H4 (cell line): ENCODE measurements around the gene NNMT. TPM values are rescaled to one million over a fixed set of nuclear protein-coding genes. Genes with fewer than 3 reads are reported as not detected.

Experiments
- DNase-seq: peaks from one replicate; pipeline ENCODE4 v3.0.0-alpha.2; 2015; ENCODE audit warnings: low spot score
- total RNA-seq: library from RNA; depleted of rRNA; stranded (reverse); fragments of >200 nt; shearing (Covaris generic); gene quantifications from 2 replicates; pipeline ENCODE4 v1.2.3, GENCODE V29; 2014

Gene NNMT
- total RNA-seq, 1 experiment from 2014 or later, result 895 TPM

DNA sequence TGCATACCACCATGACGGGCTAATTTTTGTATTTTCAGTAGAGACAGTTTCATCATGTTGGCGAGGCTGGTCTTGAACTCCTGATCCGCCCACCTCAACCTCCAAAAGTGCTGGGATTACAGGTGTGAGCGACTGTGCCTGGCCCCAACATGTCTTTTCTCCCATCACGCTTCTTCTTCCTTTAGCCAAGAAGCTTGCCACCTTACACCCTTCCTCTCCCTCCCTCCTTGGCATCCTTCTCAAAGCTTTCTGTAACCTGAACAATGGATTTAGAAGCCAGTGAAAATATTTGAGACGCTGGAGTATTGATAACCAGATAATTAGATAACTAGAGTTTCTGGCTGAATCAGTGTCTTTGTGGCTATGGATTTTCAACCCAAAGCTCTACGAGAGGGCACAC, 11.3 kb upstream of the NNMT start:
- no peak for DNase-seq

DNA sequence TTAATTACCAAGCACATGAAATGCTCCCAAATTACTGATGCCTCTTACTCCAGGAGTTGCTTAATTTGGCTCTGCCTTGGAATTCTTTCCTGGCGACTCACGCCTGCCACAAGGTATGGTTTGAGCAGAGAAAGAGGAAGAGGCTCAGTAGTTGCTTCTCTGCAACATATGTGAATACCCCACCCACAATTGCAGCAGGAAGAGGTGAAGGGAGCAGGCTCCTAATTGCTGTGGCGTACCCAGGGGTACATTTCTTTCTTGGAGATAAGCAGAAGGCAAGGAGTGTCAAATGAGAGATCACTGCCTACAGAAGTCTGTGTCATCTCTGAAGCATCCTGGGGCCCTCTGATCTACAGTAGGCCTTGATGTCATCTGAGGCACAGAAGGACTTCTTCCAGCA, 10.6 kb upstream of the NNMT start:
- no peak for DNase-seq

DNA sequence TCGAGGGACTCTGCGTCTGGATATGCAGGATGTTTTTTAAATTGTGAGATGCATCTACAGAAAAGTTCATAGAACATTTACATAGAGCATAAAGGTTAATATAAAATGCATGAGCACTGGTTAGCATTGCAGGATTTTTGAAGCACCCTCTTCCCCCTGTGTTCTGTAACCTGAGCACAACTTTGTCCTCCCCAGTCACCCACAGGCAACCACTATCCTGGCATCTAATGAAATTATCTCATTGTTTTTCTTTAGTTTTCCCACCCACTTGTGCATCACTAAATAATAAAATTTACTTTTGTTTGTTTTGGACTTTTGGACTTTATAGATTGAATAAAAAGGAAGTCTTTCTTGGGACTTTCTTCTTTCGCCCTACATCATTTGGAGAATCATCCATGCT, 10.0 kb upstream of the NNMT start:
- no peak for DNase-seq

DNA sequence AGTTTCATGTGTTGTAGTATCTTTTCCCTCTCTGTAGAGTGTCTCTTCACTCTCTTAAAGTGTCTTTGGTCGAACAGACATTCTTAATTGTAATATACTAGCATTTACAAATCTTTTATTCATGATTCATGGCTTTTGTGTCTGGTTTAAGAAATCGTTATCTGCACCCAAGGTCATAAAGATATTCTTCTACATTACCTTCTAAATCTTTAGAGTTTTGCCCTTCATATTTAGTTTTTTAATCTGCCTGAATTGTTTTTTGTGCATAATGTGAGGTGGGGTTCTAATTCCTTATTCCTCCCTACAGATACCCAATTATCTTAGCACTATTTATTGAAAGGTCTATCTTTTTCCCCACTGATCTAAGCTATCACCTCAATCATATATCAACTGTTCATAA, 9.0 kb upstream of the NNMT start:
- DNase-seq, result no peak

DNA sequence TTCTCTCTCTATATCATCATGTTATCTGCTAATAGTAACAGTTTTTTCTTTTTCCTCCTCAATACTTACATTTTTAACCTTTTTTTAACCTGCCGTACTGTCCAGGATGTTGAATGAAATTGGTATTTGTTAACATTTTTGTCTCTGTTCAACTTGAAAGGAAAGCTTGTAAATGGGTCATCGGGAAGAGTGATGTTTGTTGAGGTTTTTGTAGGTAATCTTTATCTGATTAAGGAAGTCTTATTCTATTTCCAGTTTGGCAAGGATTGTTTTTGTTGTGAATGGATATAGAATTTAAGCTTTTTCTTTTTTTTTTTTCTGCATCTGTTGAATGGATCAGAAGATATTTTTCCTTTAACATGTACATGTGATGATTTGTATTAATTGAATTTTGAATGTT, 8.1 kb upstream of the NNMT start:
- no peak for DNase-seq

DNA sequence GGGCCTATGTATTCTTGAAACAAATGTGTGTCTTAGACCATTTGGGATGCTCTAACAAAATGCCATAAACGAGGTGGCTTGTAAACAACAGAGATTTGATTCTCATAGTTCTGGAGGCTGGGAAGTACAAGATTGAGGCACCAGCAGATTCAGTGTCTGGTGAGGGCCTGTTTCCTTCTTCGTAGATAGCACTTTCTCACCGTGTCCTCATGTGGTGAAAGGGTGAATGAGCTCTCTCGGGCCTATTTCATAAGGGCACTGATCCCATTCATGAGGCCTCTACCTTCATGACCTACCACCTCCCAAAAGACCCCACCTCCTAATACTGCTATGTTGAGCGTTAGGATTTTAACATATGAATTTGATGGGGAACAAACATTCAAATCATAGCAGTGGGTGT, 6.4 kb upstream of the NNMT start:
- DNase-seq, result no peak

DNA sequence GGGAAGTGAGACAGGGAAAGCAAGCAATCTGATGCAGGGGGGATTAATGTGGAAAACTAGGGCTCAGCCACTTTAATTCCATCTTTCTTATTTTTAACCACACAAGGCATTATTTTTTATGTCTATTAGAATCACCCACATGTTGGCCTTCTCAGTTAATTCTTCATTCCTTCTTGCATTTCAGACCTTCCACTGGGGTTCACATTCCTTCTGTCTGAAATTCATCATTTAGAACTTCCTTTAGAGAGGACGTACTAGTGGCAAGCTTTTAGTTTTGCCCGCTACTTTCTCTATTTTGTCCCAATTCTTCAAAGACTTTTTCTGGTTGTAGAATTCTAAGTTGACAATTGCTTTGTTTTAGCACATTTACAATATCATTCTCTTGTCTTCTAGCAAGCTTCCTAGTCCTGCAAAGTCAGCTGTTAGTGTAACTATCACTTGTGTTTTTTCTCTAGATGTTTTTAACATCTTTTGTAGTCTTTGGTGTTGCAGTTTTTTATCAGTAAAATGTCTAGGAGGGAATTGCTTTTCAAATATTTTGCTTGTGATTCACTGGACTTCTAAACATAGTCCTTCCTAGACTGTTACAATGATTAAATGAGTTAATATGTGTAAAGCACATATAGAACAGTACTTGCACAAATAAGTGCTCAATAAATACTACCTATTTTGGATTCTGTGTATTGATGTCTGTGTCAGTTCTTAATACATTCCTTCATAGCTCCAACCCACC, 5.5 kb upstream of the NNMT start:
- no peak for DNase-seq

DNA sequence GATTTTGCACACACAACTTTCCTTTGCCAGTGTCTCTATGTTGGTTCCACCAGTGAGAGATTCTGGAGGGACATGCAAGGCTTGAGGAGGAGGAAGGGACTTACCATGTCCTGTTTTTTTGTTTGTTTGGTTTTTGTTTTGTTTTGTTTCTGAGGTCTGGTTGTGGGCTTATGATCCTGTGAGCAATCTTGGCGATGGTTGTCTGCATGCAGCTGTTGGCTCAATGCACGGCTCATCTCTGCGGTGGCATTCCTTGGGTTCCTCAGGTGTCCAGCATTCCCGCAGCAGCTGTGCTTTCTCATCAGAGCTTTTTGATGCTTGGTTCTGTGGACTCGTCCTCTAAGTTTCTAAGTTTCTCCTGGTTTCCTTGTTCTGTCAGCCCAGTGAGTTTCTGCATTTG, 4.8 kb upstream of the NNMT start:
- peak; percentile 75 for DNase-seq

DNA sequence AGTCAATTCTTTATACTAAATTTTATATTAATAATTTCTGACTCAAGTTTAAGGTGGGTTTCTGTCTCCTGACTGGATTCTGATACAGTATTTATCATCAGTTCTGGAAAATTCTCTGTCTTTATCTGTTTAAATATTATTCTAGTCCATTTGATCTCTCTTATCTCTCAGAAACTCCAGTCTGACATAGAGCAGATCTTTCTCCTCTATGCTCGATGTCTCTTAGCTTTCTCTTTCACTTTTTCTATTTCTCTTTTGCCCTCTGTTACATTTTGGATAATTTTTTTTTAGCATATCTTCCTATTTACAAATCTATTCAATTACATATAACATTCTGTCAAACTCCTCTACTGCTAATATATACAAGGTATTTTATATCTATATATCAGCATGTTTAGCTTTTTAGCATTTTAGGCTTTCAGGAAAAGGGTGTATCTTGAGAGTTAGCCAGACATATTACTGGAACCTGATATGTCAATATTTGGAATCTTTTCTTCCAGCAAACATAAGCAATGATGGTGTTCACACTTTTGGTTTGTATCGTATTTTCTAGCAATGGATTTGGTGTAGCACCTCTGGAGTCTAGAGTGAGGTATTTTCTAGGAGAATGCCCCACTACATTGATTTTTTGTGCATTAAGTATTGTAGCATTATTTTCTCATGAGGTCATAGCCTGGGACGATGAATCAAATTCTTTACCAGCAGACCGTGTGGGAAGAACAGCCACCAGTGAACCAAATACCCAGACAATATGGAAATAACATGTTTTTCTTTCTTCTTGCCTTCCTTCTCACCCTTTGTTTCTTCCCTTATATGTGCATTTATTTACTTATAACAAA, 4.1 kb upstream of the NNMT start:
- peak; percentile 60 for DNase-seq

DNA sequence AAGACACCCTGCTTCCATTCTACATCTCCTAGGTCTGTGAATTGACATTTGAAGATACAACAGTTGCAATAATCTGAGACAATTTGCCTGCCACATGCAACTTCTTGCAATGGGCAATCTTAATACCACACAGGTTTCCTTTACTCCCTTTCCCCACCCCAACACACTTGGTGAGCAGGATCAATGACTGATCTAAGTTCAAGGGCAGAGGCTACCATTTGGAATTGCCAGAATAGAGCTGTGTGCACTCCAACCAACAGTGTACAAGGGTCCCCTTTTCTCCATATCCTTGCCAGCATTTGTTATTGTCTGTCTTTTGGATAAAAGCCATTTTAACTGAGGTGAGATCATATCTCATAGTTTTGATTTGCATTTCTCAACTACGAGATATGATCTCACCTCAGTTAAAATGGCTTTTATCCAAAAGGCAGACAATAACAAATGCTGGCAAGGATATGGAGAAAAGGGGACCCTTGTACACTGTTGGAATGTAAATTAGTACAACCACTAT, 2.9 kb upstream of the NNMT start:
- peak; percentile 40 for DNase-seq

DNA sequence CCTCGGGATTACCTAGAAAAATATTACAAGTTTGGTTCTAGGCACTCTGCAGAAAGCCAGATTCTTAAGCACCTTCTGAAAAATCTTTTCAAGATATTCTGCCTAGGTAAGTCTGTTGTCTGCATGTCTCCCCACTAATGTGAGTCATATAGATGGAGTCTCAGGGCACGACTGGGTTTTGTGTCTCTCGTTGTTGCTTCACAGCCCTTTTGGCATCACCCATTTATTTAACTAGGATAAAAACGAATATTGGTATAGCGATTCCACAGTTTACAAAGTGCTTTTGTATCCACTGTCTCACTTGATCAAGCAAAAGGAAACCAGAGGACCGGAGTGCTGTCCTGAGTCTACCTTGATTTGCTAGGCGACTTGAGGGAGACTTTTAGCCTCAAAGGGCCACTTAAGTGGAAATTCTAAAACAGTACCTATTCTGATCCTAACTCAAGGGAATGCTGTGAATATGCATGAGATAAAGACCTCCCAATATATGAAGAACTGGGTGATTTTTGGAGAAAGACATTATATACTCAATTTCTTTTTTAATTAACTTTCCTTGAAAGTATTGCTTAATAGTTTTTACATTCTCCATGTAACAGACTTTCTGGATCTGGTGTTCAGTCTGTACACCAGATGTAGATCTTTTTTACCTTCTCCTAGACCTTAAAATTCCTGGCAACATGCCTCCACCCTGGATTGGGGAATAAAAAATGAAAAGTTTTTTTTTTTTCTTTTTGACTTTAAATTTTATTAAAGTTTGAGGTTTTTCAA, 590 bp downstream of the NNMT start:
- DNase-seq, result no peak

DNA sequence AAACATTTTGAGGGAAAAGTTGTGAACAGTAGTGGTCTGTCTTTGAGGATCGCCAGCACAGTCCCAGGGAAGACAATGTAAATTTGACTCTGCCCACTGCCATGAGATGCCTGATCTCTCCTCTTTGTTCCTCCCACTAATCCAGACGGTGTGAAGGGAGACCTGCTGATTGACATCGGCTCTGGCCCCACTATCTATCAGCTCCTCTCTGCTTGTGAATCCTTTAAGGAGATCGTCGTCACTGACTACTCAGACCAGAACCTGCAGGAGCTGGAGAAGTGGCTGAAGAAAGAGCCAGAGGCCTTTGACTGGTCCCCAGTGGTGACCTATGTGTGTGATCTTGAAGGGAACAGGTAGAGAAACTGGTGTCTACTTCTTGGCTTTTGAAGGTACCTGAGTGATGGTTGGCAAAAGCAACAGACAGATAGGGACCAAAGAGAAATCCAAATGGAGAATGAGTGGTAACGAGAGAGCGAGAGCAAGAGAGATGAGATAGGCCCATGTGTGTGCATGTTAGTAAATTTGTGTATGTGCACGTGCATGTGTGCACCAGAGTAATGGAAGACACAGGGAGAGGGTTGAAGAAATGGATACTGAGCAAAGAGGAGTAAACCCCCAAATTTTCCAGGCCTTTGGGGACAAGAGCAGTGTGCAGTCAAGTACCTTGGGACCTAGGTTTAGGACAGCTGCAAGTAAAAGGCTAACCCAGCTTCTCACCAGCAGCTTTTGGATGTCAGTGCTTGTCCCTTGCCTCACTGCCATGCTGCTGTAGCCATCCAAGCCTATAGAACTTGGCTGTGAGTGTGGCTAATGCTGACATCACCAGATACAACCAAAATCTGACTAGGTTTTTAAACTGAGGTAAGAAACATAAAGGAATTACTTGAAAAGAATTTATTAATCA, 1.9 kb downstream of the NNMT start:
- DNase-seq, result peak; percentile 21

DNA sequence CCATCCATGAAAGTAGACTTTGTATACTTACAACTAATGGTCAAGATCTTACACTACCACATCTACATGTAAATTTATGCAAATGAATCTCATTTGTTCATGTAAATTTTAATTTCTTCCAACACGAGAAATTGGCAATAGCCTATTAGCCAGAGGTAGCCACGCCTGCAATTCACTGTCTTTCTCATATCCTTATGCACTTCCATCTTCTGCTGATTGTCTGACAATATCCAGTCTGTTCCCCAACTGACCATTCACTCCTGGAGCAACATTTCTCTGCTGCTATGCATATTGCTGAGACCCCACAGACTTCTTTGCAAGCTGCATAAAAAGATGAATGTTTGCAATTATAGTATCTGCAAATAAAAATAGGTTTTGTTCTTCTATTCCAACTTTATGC, 2.5 kb downstream of the NNMT start:
- no peak for DNase-seq

DNA sequence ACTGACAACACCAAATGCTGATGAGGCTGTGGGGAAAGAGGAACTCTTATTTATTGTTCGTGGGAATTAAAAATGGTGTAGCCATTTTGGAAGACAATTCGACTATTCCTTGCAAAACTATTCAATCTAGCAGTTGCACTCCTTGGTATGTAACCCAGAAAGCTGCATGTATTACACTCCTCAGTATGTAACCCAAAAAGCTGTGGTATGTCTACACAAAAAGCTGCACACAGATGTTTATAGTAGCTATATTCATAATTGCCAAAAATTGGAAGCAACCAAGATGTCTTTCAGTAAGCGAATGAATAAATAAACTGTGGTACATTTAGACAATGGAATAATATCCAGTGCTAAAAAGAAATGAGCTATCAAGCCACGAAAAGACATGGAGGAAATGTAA, 4.9 kb downstream of the NNMT start:
- no peak for DNase-seq

DNA sequence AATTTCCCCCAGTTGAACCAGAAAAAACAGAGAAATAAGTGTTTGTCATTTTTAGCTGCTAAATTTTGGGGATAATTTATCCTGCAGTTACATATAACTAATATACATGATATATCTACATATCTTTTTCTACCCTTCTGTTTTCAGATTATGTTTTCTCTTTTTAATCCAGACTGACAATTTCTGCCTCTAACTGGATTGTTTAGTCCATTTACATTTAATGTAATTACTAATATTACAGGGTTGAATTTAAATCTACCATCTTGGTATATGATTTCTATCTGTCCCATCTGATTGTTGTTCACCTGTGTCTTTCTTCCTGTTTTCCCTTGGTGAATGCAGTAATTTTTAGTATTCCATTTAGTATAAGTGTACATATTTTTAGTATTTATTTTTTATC, 5.7 kb downstream of the NNMT start:
- no peak for DNase-seq

DNA sequence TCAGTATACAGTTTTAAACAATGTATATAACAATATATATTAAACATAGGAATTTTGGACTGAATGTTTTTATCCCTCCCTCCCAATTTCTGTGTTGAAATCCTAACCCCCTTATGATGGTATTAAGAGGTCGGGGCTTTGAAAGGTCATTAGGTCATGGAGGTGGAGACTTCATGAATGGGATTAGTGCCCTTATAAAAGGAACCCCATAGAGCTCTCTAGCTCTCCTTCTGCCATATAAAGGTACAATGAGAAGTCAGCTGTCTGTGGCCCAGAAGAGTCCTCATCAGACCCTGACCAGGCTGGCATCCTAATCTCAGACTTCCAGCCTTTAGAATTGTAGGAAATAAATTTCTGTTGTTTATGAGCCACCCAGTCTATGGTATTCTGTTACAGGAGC, 6.5 kb downstream of the NNMT start:
- no peak for DNase-seq

DNA sequence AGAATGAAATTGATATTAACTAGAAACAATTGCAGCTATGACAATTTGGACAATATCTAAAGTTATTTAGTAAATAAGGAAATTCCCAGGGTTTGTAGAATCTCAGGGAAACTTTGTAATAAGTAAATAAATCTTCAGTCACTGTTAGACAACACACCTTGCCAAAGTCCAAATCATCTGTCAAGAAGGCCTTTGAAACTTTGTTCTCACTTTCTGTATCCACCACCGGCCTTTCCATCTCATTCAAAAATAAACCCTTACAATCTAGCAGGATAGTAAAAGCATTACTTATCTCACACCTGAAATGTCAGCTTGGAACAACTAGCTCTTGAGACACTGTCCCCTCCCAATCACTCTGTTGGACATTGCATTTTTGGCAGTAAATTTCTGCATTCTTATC, 7.9 kb downstream of the NNMT start:
- no peak for DNase-seq

DNA sequence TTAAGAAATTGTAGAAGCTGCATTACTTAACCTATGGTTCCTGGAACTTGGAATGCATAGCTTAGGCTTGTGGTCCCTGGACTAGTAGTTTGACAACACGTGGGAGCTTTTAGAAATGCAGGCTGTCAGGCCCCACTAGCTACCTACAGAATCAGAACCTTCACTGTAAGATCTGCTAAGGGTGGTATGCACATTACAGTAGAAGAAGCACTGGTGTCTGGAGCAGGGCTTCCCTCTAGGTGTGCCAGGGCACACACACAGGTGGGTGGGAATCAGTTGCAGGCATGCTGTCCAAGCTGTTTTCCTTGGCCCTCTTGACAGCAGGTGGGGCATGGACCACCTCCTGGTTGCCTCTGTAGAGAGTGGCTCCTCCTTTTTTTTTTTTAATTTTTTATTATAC, 8.8 kb downstream of the NNMT start:
- DNase-seq, result no peak

DNA sequence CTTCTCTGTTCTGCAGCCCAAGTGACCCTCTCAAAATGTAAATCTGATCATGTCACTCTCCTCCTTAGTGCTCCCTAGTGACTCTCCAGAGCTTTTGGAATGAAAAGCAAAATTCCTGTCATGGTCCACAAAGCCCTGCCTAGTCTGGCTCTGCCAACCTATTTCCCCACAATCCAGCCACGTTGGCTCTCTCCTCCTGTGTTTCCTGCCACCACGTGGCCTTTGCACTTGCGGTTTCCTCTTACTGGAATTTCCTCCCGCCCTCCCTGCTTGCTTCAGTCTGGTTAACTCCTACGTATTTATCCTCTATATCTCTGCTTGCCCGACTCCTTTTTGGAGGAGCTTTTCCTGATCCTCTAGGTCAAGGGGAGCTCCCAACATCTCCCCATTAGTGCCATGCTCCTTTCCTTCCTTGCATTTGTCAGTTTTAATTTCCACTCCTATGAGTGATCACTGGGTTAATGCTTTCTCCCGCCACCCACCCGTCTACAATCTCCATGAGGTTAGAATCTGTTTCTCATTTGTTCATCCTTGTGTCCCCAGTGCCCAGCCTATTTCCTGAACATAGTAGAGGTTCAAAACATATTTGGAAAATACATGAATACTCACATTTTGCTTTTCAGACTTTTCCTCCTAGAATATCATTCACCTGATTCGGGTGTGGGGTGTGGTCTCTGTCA, 11.5 kb downstream of the NNMT start:
- peak; percentile 85 for DNase-seq

DNA sequence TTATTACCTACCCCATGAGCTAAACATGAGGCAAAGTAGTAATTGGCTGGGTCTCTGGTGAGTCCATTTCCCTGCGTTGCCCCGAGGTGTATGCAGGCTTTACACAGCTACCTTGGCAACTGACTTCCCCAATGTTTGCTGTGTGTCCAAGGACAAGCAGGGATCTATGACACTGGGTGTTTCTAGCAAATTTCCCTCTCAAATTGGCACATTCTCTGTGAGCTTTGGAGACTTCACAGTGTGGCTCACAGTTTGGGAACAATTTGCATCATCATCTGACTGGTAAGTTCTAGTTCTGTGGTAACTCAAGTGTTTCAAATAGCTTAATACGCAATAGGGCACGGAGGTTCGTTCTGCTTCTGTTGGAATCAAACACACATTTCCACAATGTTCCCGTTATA, 12.5 kb downstream of the NNMT start:
- DNase-seq, result no peak

DNA sequence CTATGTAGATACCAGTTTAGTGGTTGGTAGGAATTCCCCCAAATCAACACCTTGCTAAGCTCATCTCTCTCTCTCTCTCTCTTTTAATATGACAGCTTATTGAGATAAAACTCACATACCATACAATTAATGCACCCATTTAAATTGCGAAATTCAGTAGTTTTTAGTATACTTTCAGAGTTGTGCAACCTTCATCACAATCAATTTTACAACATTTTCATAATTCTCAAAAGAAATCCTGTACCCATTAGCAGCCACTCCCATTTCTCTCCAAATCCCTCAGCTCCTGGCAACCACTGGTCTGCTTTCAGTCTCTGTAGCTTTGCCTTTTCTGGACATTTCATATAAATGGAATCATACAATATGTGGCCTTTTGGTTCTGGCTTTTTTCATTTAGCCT, 13.3 kb downstream of the NNMT start:
- DNase-seq, result no peak
